Measurements from ENCODE around the gene MIS18A.

- no peak for TF ChIP-seq ZBTB7A (IDR thresholded peaks at IDR 0.05; ENCODE audit: low read depth)
- TF ChIP-seq CEBPB (IDR thresholded peaks at IDR 0.05), result no peak
- TF ChIP-seq TAF1 (IDR thresholded peaks at IDR 0.05; ENCODE audit: low read depth), result no peak
- TF ChIP-seq EP300 (IDR thresholded peaks at IDR 0.05; ENCODE audit: borderline replicate concordance), result no peak
- TF ChIP-seq NFIC (IDR thresholded peaks at IDR 0.05), result no peak
- TF ChIP-seq RAD21 (IDR thresholded peaks at IDR 0.05; ENCODE audit: low read depth), result no peak
- TF ChIP-seq, protein P1, sequence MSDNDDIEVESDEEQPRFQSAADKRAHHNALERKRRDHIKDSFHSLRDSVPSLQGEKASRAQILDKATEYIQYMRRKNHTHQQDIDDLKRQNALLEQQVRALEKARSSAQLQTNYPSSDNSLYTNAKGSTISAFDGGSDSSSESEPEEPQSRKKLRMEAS (IDR thresholded peaks at IDR 0.05), result no peak
- TF ChIP-seq, protein P2, sequence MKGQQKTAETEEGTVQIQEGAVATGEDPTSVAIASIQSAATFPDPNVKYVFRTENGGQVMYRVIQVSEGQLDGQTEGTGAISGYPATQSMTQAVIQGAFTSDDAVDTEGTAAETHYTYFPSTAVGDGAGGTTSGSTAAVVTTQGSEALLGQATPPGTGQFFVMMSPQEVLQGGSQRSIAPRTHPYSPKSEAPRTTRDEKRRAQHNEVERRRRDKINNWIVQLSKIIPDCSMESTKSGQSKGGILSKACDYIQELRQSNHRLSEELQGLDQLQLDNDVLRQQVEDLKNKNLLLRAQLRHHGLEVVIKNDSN (IDR thresholded peaks at IDR 0.05), result no peak
- TF ChIP-seq FOXM1 (IDR thresholded peaks at IDR 0.05; ENCODE audit: borderline replicate concordance, low read depth), result no peak
Measured at GRCh38 chr21:32307706-32308105, 28.9 kb upstream of the MIS18A start.
